Measurements from ENCODE around the gene DYRK4.

The DYRK4 gene

GRCh38 chr12:4615667-4616066 lies 53.7 kb downstream of the DYRK4 start:
- Mint-ChIP-seq H3K9me3 (no peaks in the 10 kb centered on the region), H3K4me1 (no peaks in the 10 kb centered on the region), H3K4me3 (no peak overlapping the region), H3K27me3 (ENCODE audit: low read depth) (no peaks in the 10 kb centered on the region), H3K27ac (no peak overlapping the region), H3K36me3 (ENCODE audit: low read depth) (peaks cover 26% of the 10 kb centered on the region)
- no peak for TF ChIP-seq CTCF (IDR thresholded peaks at IDR 0.05; ENCODE audit: unreplicated experiment in 3 of 3)

- peaks cover 14% of the 10 kb centered on the region for H3K27me3 Mint-ChIP-seq (ENCODE audit: low read depth)
- H3K4me1 Mint-ChIP-seq = no peaks in the 10 kb centered on the region
- no peak overlapping the region for H3K4me3 Mint-ChIP-seq
- H3K9me3 Mint-ChIP-seq = no peaks in the 10 kb centered on the region
- H3K36me3 Mint-ChIP-seq (ENCODE audit: low read depth) = no peaks in the 10 kb centered on the region
- TF ChIP-seq CTCF (IDR thresholded peaks at IDR 0.05; ENCODE audit: unreplicated experiment in 3 of 3) = no peak
- no peak overlapping the region for H3K27ac Mint-ChIP-seq
These were observed 59.5 kb downstream of the DYRK4 start for GRCh38 chr12:4621511-4621910.

GRCh38 chr12:4626543-4626942 lies 64.5 kb downstream of the DYRK4 start:
- H3K4me3 Mint-ChIP-seq = no peak overlapping the region
- no peaks in the 10 kb centered on the region for H3K36me3 Mint-ChIP-seq (ENCODE audit: low read depth)
- H3K9me3 Mint-ChIP-seq = no peaks in the 10 kb centered on the region
- TF ChIP-seq CTCF (IDR thresholded peaks at IDR 0.05; ENCODE audit: unreplicated experiment in 3 of 3) = no peak
- no peaks in the 10 kb centered on the region for H3K4me1 Mint-ChIP-seq
- H3K27me3 Mint-ChIP-seq (ENCODE audit: low read depth) = peaks cover 40% of the 10 kb centered on the region
- H3K27ac Mint-ChIP-seq = no peak overlapping the region

GRCh38 chr12:4628406-4628805 lies 66.4 kb downstream of the DYRK4 start:
- Mint-ChIP-seq H3K36me3 (ENCODE audit: low read depth) (peaks cover 1% of the 10 kb centered on the region), H3K27ac (no peak overlapping the region), H3K4me1 (no peaks in the 10 kb centered on the region), H3K9me3 (peaks cover 1% of the 10 kb centered on the region), H3K27me3 (ENCODE audit: low read depth) (peaks cover 37% of the 10 kb centered on the region), H3K4me3 (no peak overlapping the region)
- no peak for TF ChIP-seq CTCF (IDR thresholded peaks at IDR 0.05; ENCODE audit: unreplicated experiment in 3 of 3)

- Mint-ChIP-seq H3K4me1 (no peaks in the 10 kb centered on the region), H3K27ac (no peak overlapping the region), H3K27me3 (ENCODE audit: low read depth) (peaks cover 35% of the 10 kb centered on the region), H3K36me3 (ENCODE audit: low read depth) (peaks cover 6% of the 10 kb centered on the region), H3K9me3 (peaks cover 5% of the 10 kb centered on the region), H3K4me3 (no peak overlapping the region)
- TF ChIP-seq CTCF (IDR thresholded peaks at IDR 0.05; ENCODE audit: unreplicated experiment in 3 of 3) = no peak
These were observed 68.3 kb downstream of the DYRK4 start for GRCh38 chr12:4630262-4630661.

GRCh38 chr12:4643747-4644146 lies 81.7 kb downstream of the DYRK4 start:
- Mint-ChIP-seq H3K27ac (no peak overlapping the region), H3K4me3 (no peak overlapping the region), H3K36me3 (ENCODE audit: low read depth) (no peaks in the 10 kb centered on the region), H3K4me1 (peaks cover 7% of the 10 kb centered on the region), H3K9me3 (no peaks in the 10 kb centered on the region), H3K27me3 (ENCODE audit: low read depth) (no peaks in the 10 kb centered on the region)
- TF ChIP-seq CTCF (IDR thresholded peaks at IDR 0.05; ENCODE audit: unreplicated experiment in 3 of 3) = no peak
